Measurements from ENCODE around the gene NAT16.

DNA sequence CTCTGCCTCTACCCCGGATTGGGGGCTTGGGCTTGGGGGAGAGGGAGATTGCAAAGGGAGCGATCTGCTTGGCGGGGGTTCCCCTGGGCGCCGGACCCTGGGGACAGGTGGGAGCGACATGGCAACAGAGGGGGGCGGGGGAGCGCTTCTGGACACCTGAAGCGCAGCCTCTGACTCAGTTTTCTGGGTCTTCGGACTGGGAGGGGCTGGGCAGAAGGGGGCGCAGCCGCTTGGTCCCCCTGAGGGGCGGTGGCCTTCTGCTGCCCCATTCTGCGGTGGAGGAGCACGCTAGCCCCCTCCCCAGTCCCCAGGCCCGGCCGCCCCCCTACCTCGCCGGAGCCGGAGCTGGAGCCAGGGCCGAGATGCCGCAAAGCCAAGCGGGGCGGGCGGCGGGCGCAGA is 380 bp downstream of the NAT16 start:
- TF ChIP-seq, protein P1, sequence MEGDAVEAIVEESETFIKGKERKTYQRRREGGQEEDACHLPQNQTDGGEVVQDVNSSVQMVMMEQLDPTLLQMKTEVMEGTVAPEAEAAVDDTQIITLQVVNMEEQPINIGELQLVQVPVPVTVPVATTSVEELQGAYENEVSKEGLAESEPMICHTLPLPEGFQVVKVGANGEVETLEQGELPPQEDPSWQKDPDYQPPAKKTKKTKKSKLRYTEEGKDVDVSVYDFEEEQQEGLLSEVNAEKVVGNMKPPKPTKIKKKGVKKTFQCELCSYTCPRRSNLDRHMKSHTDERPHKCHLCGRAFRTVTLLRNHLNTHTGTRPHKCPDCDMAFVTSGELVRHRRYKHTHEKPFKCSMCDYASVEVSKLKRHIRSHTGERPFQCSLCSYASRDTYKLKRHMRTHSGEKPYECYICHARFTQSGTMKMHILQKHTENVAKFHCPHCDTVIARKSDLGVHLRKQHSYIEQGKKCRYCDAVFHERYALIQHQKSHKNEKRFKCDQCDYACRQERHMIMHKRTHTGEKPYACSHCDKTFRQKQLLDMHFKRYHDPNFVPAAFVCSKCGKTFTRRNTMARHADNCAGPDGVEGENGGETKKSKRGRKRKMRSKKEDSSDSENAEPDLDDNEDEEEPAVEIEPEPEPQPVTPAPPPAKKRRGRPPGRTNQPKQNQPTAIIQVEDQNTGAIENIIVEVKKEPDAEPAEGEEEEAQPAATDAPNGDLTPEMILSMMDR (IDR thresholded peaks at IDR 0.05 in 4 of 5, conservative IDR thresholded peaks at IDR 0.05 in 1 of 5) = no peak
- no peak for TF ChIP-seq POLR2A (IDR thresholded peaks at IDR 0.05)

Measured in gastrocnemius medialis (tissue), 4 donors.